ENCODE measurements around the gene EPHB6.

- no peak for TF ChIP-seq CTCF (IDR thresholded peaks at IDR 0.05)
- TF ChIP-seq YY1 (IDR thresholded peaks at IDR 0.05; ENCODE audit: low read depth) = no peak
- TF ChIP-seq ELF1 (IDR thresholded peaks at IDR 0.05) = no peak
- no peak for TF ChIP-seq JUND (IDR thresholded peaks at IDR 0.05)
- no peak for TF ChIP-seq RAD21 (IDR thresholded peaks at IDR 0.05; ENCODE audit: low read length)
- no peak for TF ChIP-seq FOXM1 (IDR thresholded peaks at IDR 0.05; ENCODE audit: low read depth)
- no peak for TF ChIP-seq RCOR1 (IDR thresholded peaks at IDR 0.05; ENCODE audit: low read length)
- no peak for TF ChIP-seq USF2 (IDR thresholded peaks at IDR 0.05; ENCODE audit: borderline replicate concordance, low read depth, low read length)
- TF ChIP-seq EZH2phosphoT487 (IDR thresholded peaks at IDR 0.05; ENCODE audit: borderline replicate concordance, low read depth) = no peak
These were observed 51.8 kb downstream of the EPHB6 start for GRCh38 chr7:142906643-142907042.
